Loucy (cell line): ENCODE measurements around the gene NPTXR.

Experiments used
- CTCF ChIP-seq: fragments of 200-600 bp; sonication (generic); conservative IDR thresholded peaks from 2 replicates; pipeline ENCODE4 v1.5.1; 2014; ENCODE audit warnings: mild to moderate bottlenecking, antibody characterized with exemption, low read length
- EZH2phosphoT487 ChIP-seq: fragments of 200-600 bp; IDR thresholded peaks from 2 replicates; pipeline ENCODE4 v1.6.1; 2018; ENCODE audit warnings: antibody characterized with exemption, mild to moderate bottlenecking, moderate library complexity, borderline replicate concordance

GRCh38 chr22:38788846-38789245, 55.0 kb downstream of the NPTXR start:
- TF ChIP-seq CTCF (no peak), EZH2phosphoT487 (no peak)
